NCI-H526 treated with DMSO at 0.1 percent for 48 hours (cell line): ENCODE results near the gene XPC.

ENCODE experiments used
- DNase-seq: peaks from one replicate; lab custom pipeline; 2025; lab: John Stamatoyannopoulos, UW

Gene XPC

GRCh38 chr3:14147617-14148016 lies 30.8 kb downstream of the XPC start:
- DNase-seq = no peak

GRCh38 chr3:14147066-14147435 lies 31.4 kb downstream of the XPC start:
- DNase-seq = no peak

GRCh38 chr3:14146381-14147065 lies 31.9 kb downstream of the XPC start:
- no peak for DNase-seq

- no peak for DNase-seq
Measured at GRCh38 chr3:14145670-14146380, 32.6 kb downstream of the XPC start.

GRCh38 chr3:14145236-14145635 lies 33.2 kb downstream of the XPC start:
- no peak for DNase-seq

GRCh38 chr3:14144423-14145075 lies 33.9 kb downstream of the XPC start:
- no peak for DNase-seq

- DNase-seq = no peak
Measured at GRCh38 chr3:14143271-14144225, 34.9 kb downstream of the XPC start.

GRCh38 chr3:14142567-14143270 lies 35.7 kb downstream of the XPC start:
- DNase-seq = no peak

GRCh38 chr3:14141602-14142341 lies 36.6 kb downstream of the XPC start:
- DNase-seq = no peak

- DNase-seq = no peak
Measured at GRCh38 chr3:14141144-14141543, 37.3 kb downstream of the XPC start.

GRCh38 chr3:14140668-14141067 lies 37.7 kb downstream of the XPC start:
- no peak for DNase-seq

GRCh38 chr3:14139771-14140170 lies 38.6 kb downstream of the XPC start:
- DNase-seq = no peak

- no peak for DNase-seq
Measured at GRCh38 chr3:14138878-14139655, 39.3 kb downstream of the XPC start.

- no peak for DNase-seq
Measured at GRCh38 chr3:14138109-14138877, 40.1 kb downstream of the XPC start.

- DNase-seq = no peak
Measured at GRCh38 chr3:14137445-14137844, 41.0 kb downstream of the XPC start.

GRCh38 chr3:14137004-14137403 lies 41.4 kb downstream of the XPC start:
- DNase-seq = no peak

- DNase-seq = no peak
Measured at GRCh38 chr3:14135581-14135980, 42.8 kb downstream of the XPC start.

GRCh38 chr3:14134291-14134690 lies 44.1 kb downstream of the XPC start:
- no peak for DNase-seq

- DNase-seq = no peak
Measured at GRCh38 chr3:14133876-14134275, 44.5 kb downstream of the XPC start.
